GM12801 (cell line): ENCODE data around the gene GPR15LG.

Experiments
- TF ChIP-seq, protein P1 (sequence below): IDR thresholded peaks from one replicate; pipeline ENCODE4 v1.5.1; 2011; ENCODE audit warnings: control low read depth; ENCODE audit not compliant: insufficient read length; ENCODE audit errors: extremely low read depth

GPR15LG gene

DNA sequence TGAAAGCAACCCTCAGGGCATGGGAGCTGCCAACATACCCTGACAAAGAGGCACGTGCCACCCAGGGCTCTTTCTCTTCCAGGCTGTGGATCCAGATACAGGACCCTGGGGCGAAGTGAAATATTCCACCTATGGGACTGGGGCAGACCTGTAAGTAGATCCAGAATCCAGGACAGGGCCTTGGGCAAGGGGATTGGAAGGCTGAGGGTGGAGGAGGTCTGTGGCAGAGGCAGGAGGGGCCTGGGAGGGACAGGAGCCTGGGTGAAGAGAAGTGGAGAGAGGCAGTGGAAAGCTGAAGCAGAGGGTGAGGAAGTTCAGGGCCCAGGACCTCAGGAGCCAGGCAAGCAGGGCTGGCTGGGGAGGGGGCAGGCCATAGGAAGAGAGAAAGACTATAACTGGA is 38.0 kb downstream of the GPR15LG start:
- TF ChIP-seq, protein P1, sequence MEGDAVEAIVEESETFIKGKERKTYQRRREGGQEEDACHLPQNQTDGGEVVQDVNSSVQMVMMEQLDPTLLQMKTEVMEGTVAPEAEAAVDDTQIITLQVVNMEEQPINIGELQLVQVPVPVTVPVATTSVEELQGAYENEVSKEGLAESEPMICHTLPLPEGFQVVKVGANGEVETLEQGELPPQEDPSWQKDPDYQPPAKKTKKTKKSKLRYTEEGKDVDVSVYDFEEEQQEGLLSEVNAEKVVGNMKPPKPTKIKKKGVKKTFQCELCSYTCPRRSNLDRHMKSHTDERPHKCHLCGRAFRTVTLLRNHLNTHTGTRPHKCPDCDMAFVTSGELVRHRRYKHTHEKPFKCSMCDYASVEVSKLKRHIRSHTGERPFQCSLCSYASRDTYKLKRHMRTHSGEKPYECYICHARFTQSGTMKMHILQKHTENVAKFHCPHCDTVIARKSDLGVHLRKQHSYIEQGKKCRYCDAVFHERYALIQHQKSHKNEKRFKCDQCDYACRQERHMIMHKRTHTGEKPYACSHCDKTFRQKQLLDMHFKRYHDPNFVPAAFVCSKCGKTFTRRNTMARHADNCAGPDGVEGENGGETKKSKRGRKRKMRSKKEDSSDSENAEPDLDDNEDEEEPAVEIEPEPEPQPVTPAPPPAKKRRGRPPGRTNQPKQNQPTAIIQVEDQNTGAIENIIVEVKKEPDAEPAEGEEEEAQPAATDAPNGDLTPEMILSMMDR = no peak

DNA sequence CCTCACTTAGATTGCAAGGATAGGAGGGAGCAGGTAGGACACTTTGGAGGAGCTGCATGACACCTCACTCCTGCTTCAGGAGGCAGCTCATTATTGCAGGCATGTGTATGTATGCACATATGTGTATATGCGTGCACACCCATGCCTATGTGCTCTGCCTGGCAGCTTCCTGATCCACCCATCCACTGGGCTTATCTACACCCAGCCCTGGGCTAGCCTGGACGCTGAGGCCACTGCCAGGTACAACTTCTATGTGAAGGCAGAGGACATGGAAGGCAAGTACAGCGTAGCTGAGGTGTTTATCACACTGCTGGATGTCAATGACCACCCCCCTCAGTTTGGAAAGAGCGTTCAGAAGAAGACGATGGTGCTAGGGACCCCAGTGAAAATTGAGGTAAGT is 38.4 kb downstream of the GPR15LG start:
- TF ChIP-seq, protein P1 = no peak

DNA sequence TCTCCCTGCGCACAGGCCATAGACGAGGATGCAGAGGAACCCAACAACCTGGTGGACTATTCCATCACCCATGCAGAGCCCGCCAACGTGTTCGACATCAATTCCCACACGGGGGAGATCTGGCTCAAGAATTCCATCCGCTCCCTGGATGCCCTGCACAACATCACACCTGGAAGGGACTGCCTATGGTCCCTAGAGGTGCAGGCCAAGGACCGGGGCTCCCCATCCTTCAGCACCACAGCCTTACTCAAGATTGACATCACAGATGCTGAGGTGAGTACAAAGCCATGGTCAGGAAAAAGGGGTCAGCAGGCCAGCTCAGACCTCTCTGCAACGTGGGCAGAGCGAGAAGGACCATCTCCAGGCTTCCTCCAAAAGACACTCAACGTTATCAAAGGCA is 39.5 kb downstream of the GPR15LG start:
- TF ChIP-seq, protein P1 = no peak

DNA sequence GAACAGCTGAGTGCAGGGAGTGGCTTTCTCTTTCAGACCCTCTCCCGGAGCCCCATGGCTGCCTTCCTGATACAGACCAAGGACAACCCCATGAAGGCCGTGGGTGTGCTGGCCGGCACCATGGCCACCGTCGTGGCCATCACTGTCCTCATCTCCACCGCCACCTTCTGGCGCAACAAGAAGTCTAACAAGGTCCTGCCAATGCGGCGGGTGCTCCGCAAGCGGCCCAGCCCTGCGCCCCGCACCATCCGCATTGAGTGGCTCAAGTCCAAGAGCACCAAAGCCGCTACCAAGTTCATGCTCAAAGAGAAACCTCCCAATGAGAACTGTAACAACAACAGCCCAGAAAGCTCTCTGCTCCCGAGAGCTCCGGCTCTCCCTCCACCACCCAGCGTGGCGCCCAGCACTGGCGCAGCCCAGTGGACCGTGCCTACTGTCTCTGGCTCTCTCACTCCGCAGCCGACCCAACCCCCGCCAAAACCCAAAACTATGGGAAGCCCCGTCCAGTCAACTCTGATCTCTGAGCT is 40.5 kb downstream of the GPR15LG start:
- TF ChIP-seq, protein P1 = no peak

DNA sequence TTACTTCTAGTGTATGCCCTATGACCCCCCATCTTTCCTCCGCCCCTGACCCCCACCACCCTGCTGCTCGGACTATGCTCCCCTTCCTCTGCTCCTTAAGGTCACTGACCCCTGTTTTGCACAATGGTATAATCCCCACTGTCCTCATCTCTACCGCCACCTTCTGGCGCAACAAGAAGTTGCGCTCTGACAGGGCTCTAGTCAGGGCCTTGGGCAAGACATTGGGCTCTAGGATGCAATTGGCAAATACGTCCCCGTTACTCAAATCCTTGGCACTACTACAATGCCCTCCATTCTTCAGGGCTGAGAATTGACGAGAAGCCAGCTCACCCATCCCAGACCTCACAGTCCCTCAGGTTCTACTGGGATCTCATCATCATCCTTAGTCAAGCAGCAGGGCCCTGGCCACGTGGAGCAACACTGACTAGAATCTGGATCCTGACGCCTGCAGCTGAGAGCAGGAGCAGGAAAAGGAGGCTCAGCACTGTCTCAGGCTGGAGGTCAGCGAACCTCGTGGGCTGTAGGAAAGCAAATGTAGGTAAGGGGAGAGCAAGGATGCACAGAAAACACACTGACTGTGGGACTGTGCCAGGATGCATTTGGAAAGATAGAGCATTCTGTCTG is 41.1 kb downstream of the GPR15LG start:
- TF ChIP-seq, protein P1 = no peak

DNA sequence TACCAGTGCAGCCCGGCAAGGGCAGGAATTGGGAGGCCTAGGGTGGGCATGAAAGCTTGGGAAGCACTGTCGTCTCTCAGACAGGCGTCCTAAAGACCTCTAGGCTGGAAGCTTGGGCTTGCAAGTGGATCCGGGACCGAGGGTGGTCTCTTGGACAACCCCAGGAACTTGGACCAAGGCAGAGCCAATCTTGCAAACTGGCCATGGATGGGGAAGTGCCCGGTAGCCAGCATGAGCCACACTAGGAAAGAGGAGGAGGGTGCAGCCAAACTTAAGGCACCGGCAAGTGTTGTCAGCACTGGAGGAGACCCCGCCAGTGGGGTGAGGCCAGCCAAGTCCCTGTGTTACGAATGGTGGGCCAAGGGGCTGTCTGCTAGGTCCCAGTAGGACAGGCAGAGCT is 43.2 kb downstream of the GPR15LG start:
- TF ChIP-seq, protein P1 = no peak

DNA sequence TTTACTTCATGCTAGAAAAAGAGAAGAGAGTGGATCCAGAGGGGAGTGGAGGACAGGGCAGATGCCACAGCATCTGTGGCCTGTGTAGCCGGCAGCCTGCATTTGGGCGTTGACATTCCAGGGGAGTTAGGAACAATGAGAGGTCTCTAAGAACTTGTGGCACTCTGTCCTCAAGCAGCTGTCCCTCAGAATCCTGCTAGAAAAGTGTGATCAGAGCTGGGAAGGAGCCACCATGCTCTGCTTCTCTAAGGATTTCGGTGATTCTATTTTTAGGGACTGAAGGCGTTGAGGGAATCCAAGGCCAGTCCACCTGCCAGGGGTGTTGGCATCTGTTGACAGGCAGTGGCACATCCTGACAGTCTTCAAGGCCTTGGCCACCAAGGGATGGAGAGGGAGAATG is 44.1 kb downstream of the GPR15LG start:
- TF ChIP-seq, protein P1 = no peak
